ENCODE results near the gene BTBD9. TPM values are rescaled to one million over a fixed set of nuclear protein-coding genes. Genes with fewer than 3 reads are reported as not detected.
"Not testable (repeated sequence)": the region's sequence is repeated elsewhere in the genome, so short reads cannot be mapped to it uniquely, and the experiment has no call there.

Gene BTBD9
- total RNA-seq, 1 experiment from 2014 or later = 19.4 TPM

DNA sequence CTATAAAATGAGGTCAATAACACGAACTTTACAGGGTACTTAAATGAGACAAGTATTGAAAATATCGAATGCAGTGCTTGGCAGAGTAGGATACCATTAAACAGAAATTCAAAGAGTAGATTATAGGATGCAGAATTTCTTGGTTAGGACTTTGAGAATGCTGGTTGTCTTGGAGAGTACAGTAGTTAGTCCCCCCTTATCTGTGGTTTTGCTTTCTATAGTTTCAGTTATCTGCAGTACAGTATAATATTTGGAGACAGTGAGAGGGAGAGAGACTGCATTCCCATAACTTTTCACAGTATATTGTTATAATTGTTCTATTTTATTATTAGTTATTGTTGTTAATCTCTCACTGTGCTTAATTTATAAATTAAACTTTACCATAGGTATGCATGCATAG is 290.5 kb downstream of the BTBD9 start:
- no peaks in the 10 kb centered on the region for H3K9me3 Mint-ChIP-seq (ENCODE audit: low read depth, unreplicated experiment)
- H3K4me1 Mint-ChIP-seq (ENCODE audit: low read depth, unreplicated experiment) = no peaks in the 10 kb centered on the region
- no peak for DNase-seq
- TF ChIP-seq, protein P1, sequence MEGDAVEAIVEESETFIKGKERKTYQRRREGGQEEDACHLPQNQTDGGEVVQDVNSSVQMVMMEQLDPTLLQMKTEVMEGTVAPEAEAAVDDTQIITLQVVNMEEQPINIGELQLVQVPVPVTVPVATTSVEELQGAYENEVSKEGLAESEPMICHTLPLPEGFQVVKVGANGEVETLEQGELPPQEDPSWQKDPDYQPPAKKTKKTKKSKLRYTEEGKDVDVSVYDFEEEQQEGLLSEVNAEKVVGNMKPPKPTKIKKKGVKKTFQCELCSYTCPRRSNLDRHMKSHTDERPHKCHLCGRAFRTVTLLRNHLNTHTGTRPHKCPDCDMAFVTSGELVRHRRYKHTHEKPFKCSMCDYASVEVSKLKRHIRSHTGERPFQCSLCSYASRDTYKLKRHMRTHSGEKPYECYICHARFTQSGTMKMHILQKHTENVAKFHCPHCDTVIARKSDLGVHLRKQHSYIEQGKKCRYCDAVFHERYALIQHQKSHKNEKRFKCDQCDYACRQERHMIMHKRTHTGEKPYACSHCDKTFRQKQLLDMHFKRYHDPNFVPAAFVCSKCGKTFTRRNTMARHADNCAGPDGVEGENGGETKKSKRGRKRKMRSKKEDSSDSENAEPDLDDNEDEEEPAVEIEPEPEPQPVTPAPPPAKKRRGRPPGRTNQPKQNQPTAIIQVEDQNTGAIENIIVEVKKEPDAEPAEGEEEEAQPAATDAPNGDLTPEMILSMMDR (IDR thresholded peaks at IDR 0.05; ENCODE audit: unreplicated experiment) = no peak
- CTCF ChIA-PET = no interaction called here
- no peak overlapping the region for H3K27ac Mint-ChIP-seq (ENCODE audit: unreplicated experiment)
- no peaks in the 10 kb centered on the region for H3K36me3 Mint-ChIP-seq (ENCODE audit: insufficient read depth, unreplicated experiment)
- intact Hi-C loops (cut with micrococcal nuclease; ENCODE audit: unreplicated experiment) = loop anchor here (2.0 kb wide), 1 partner anchor 56 kb away; no protein-coding TSS in a partner anchor
- BruUV-seq (replicated peaks) = no TSS peak
- no peaks in the 10 kb centered on the region for H3K27me3 Mint-ChIP-seq (ENCODE audit: unreplicated experiment)
- no peak overlapping the region for H3K4me3 Mint-ChIP-seq (ENCODE audit: low read depth, unreplicated experiment)

DNA sequence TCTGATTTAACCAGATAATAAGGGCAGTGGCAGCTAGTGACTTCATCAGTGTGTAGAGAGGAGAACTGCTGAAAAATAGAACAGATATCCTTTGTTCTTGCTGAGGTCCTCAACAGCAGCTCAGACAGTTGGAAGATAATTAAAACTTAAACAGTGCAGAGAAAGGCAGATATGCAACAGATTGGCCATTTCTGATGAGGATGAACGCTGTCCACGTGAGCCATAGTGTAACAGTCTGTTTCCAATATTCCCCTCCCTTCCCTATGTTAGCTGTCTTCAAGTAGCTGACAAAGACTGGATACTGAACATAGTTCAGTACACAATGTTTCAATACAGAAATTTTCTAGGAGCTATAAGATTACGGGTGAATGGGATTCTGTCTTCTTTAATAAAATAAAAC is 291.4 kb downstream of the BTBD9 start:
- intact Hi-C loops (cut with micrococcal nuclease; ENCODE audit: unreplicated experiment) = loop anchor here (2.0 kb wide), 1 partner anchor 56 kb away; no protein-coding TSS in a partner anchor
- H3K27ac Mint-ChIP-seq (ENCODE audit: unreplicated experiment) = no peak overlapping the region
- no peak overlapping the region for H3K4me3 Mint-ChIP-seq (ENCODE audit: low read depth, unreplicated experiment)
- H3K27me3 Mint-ChIP-seq (ENCODE audit: unreplicated experiment) = no peaks in the 10 kb centered on the region
- DNase-seq = no peak
- TF ChIP-seq, protein P1 (IDR thresholded peaks at IDR 0.05; ENCODE audit: unreplicated experiment) = no peak
- no TSS peak for BruUV-seq (replicated peaks)
- CTCF ChIA-PET = no interaction called here
- H3K36me3 Mint-ChIP-seq (ENCODE audit: insufficient read depth, unreplicated experiment) = no peaks in the 10 kb centered on the region
- no peaks in the 10 kb centered on the region for H3K4me1 Mint-ChIP-seq (ENCODE audit: low read depth, unreplicated experiment)
- no peaks in the 10 kb centered on the region for H3K9me3 Mint-ChIP-seq (ENCODE audit: low read depth, unreplicated experiment)

DNA sequence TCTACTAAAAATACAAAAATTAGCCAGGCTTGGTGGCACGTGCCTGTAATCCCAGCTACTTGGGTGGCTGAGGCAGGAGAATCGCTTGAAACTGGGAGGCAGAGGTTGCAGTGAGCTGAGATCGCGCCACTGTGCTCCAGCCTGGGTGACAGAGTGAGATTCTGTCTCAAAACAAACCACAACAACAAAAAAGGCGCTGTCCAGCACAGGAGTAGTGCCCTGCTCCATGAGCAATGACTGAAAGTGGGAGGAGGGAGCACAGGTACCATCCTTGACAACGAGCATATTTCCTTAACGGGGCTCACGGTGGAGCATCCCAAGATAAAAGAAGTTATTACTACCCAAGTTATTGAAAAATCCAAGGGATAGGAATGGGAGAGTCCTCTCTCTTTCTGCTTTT is 291.9 kb downstream of the BTBD9 start:
- H3K4me3 Mint-ChIP-seq (ENCODE audit: low read depth, unreplicated experiment); H3K9me3 Mint-ChIP-seq (ENCODE audit: low read depth, unreplicated experiment); H3K36me3 Mint-ChIP-seq (ENCODE audit: insufficient read depth, unreplicated experiment); H3K27me3 Mint-ChIP-seq (ENCODE audit: unreplicated experiment); H3K4me1 Mint-ChIP-seq (ENCODE audit: low read depth, unreplicated experiment); DNase-seq; H3K27ac Mint-ChIP-seq (ENCODE audit: unreplicated experiment); CTCF ChIA-PET; BruUV-seq (replicated peaks): not testable (repeated sequence)
- intact Hi-C loops (cut with micrococcal nuclease; ENCODE audit: unreplicated experiment) = loop anchor here (2.0 kb wide), 1 partner anchor 57 kb away; no protein-coding TSS in a partner anchor

DNA sequence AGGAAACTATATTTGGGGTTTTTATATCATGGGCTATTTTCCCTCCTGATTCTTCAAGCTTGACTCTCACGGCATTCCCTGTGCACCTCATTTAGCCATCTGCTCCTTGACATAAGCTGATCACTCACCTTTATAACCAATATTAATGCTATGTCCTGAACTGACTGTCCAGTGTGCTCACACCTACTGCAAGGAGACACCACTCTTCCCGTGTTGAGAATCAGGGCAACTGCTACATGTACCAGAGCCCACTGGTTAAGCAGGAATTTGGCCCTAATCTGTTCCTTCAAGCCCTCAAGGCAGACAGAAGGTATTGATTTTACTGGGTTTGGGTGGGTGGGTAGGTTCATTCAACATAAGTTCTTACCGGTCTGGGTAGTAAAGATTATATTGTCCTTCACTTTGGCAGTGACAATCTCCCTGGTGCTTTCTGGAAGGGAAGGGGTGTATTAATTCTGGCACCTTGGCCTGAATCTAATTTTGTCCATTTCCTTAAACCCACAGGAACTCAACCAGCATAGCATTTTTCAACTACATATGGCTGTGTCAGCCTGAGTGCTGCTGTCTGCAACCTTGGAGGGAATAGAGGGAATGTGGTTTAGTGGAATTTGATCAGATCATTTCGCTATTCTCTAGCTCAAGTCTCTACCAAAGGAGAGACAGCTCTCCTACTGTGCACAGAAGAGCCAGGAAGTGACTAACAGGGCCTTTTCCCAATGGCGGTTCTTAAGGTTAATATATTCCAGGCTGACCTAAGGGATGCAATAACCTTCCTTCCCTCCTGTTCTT is 293.2 kb downstream of the BTBD9 start:
- Mint-ChIP-seq H3K9me3 (ENCODE audit: low read depth, unreplicated experiment) (no peaks in the 10 kb centered on the region), H3K4me1 (ENCODE audit: low read depth, unreplicated experiment) (no peaks in the 10 kb centered on the region), H3K27ac (ENCODE audit: unreplicated experiment) (no peak overlapping the region), H3K27me3 (ENCODE audit: unreplicated experiment) (no peaks in the 10 kb centered on the region), H3K36me3 (ENCODE audit: insufficient read depth, unreplicated experiment) (no peaks in the 10 kb centered on the region), H3K4me3 (ENCODE audit: low read depth, unreplicated experiment) (no peak overlapping the region)
- intact Hi-C loops (cut with micrococcal nuclease; ENCODE audit: unreplicated experiment) = no loop called here
- no TSS peak for BruUV-seq (replicated peaks)
- CTCF ChIA-PET = no interaction called here
- DNase-seq = no peak
- TF ChIP-seq, protein P1 (IDR thresholded peaks at IDR 0.05; ENCODE audit: unreplicated experiment) = no peak

DNA sequence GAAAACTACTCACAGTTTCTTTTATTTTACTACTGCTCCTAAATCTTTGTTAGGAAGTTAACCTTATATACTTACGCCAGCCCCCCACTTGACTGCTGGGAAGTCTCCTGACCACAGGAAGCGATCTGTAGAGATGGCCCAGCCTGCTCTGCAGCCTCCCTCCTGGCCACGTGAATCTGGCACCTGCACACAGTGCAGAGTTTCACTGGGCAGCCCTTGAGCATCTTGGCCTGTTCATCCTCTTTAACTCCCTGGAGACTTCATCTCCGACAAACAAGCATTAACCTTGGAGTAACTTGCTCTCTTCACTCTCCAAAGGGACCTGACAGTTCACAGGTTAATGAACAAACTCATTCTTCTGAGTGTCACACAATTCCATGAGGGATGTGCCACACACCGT is 294.1 kb downstream of the BTBD9 start:
- H3K36me3 Mint-ChIP-seq (ENCODE audit: insufficient read depth, unreplicated experiment) = no peaks in the 10 kb centered on the region
- H3K27ac Mint-ChIP-seq (ENCODE audit: unreplicated experiment) = no peak overlapping the region
- TF ChIP-seq, protein P1 (IDR thresholded peaks at IDR 0.05; ENCODE audit: unreplicated experiment) = no peak
- H3K4me1 Mint-ChIP-seq (ENCODE audit: low read depth, unreplicated experiment) = no peaks in the 10 kb centered on the region
- no peak for DNase-seq
- no peak overlapping the region for H3K4me3 Mint-ChIP-seq (ENCODE audit: low read depth, unreplicated experiment)
- CTCF ChIA-PET = no interaction called here
- no peaks in the 10 kb centered on the region for H3K9me3 Mint-ChIP-seq (ENCODE audit: low read depth, unreplicated experiment)
- no TSS peak for BruUV-seq (replicated peaks)
- H3K27me3 Mint-ChIP-seq (ENCODE audit: unreplicated experiment) = no peaks in the 10 kb centered on the region
- intact Hi-C loops (cut with micrococcal nuclease; ENCODE audit: unreplicated experiment) = no loop called here

All from Calu3 (cell line).